ENCODE data around the gene SMIM36. TPM values are rescaled to one million over a fixed set of nuclear protein-coding genes. Genes with fewer than 3 reads are reported as not detected.

The SMIM36 gene
- total and polyA plus RNA-seq, 2 experiments from 2014 or later = not detected

- no peak for TF ChIP-seq REST (IDR thresholded peaks at IDR 0.05; ENCODE audit: unreplicated experiment)
- no peak for TF ChIP-seq NANOG (IDR thresholded peaks at IDR 0.05; ENCODE audit: borderline replicate concordance)
- no peak for TF ChIP-seq JUNB (IDR thresholded peaks at IDR 0.05; ENCODE audit: unreplicated experiment)
- TF ChIP-seq EZH2phosphoT487 (IDR thresholded peaks at IDR 0.05; ENCODE audit: unreplicated experiment) = no peak
- TF ChIP-seq STAT1 (IDR thresholded peaks at IDR 0.05; ENCODE audit: unreplicated experiment) = no peak
- TF ChIP-seq ETS1 (IDR thresholded peaks at IDR 0.05) = no peak
- TF ChIP-seq, protein P1, sequence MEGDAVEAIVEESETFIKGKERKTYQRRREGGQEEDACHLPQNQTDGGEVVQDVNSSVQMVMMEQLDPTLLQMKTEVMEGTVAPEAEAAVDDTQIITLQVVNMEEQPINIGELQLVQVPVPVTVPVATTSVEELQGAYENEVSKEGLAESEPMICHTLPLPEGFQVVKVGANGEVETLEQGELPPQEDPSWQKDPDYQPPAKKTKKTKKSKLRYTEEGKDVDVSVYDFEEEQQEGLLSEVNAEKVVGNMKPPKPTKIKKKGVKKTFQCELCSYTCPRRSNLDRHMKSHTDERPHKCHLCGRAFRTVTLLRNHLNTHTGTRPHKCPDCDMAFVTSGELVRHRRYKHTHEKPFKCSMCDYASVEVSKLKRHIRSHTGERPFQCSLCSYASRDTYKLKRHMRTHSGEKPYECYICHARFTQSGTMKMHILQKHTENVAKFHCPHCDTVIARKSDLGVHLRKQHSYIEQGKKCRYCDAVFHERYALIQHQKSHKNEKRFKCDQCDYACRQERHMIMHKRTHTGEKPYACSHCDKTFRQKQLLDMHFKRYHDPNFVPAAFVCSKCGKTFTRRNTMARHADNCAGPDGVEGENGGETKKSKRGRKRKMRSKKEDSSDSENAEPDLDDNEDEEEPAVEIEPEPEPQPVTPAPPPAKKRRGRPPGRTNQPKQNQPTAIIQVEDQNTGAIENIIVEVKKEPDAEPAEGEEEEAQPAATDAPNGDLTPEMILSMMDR (conservative IDR thresholded peaks at IDR 0.05; ENCODE audit: low read depth in 2 of 2) = no peak
Observed at GRCh38 chr17:55458287-55458900, 52.9 kb downstream of the SMIM36 start (continued).

DNA sequence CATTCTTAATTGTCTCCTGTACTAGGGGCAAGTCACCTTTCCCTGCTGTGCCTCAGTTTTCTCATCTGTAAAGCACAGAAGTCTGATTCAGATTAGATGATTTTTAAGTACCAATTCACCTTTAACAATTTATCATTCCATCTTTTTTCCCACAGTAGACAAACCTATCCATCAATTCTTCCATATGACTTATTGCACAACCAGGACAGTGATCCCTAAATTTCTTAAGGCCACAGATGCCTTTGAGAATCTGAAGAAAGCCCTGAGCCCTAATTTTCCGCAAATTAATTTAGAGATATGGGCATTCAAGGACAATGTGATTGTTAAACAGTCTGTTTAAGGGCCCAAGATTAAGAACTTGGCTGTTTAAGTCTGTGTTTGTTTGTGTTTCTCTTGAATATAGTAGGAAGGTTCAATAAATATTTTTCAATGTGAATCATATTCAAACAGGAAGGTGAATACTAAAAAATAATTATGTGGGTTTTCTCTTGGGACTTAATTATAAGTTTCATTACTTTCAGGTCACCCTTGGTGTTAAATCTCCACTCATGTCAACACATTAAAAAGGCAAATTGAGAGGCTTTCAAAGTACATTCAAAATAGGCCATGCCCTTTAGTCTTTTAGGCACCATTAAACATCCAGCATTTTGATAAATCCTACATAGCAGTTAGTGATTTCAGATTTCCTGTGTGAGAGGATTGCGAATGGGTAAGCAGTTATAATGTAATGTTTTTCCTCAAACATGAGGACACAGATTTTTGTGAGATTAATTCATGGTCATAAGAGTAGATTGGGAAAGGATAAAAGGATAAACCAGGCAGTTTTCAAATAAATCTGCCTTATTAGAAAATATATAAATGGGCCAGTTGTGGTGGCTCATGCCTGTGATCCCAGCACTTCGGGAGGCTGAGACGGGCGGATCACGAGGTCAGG lies 54.7 kb downstream of the SMIM36 start:
- no peak overlapping the region for H3K4me3 Mint-ChIP-seq
- peaks cover 39% of the 10 kb centered on the region for H3K4me1 Mint-ChIP-seq
- no peak overlapping the region for H3K27ac Mint-ChIP-seq
- Histone ChIP-seq H2AFZ (no peak overlapping the region), H3K27ac (ENCODE audit: low read depth) (no peak overlapping the region), H3K79me2 (replicated peaks; ENCODE audit: insufficient read depth) (no peaks in the 10 kb centered on the region), H3F3A (replicated peaks; ENCODE audit: low read depth) (no peaks in the 10 kb centered on the region), H3K4me1 (ENCODE audit: insufficient read depth) (peaks cover 22% of the 10 kb centered on the region; the same call in 1 of the 2 replicates), H3K4me3 (no peak overlapping the region), H3K27me3 (ENCODE audit: insufficient read depth) (no peaks in the 10 kb centered on the region), H3K36me3 (ENCODE audit: insufficient read depth) (no peaks in the 10 kb centered on the region), H3K9me2 (ENCODE audit: insufficient read depth) (no peaks in the 10 kb centered on the region), H4K20me1 (replicated peaks; ENCODE audit: insufficient read depth) (no peaks in the 10 kb centered on the region), H3K4me2 (no peak overlapping the region)
- no peaks in the 10 kb centered on the region for H3K9me3 Mint-ChIP-seq
- no peaks in the 10 kb centered on the region for H3K36me3 Mint-ChIP-seq (ENCODE audit: low read depth)
- no peak for ATAC-seq
- DNase-seq (ENCODE audit: low spot score) = no peak
- peaks cover 2% of the 10 kb centered on the region for H3K27me3 Mint-ChIP-seq (ENCODE audit: insufficient read depth, low read depth, poor library complexity)
- TF ChIP-seq ZNF331 (CRISPR knock-in tag; IDR thresholded peaks at IDR 0.05; ENCODE audit: low read depth) (no peak), CREB1 (CRISPR knock-in tag; IDR thresholded peaks at IDR 0.05; ENCODE audit: low read depth) (no peak), EZH2phosphoT487 (IDR thresholded peaks at IDR 0.05; ENCODE audit: unreplicated experiment) (no peak), JUNB (IDR thresholded peaks at IDR 0.05; ENCODE audit: unreplicated experiment) (no peak), ZNF462 (CRISPR knock-in tag; IDR thresholded peaks at IDR 0.05) (no peak)
